RWPE2 (cell line): ENCODE data around the gene STX8.

Experiments used
- ATAC-seq: fragments of 200-7000 bp; cut with Tn5 transposase; 3 replicates; pipeline ENCODE4 v1.9.1; 2021; ENCODE audit warnings: low read depth
- DNase-seq: peaks from one replicate; pipeline ENCODE4 v3.0.0-alpha.2; 2020; ENCODE audit warnings: low spot score
- H3K27ac ChIP-seq: fragments of 450-650 bp; 2 replicates; pipeline ENCODE4 v1.5.1; 2017; ENCODE audit warnings: mild to moderate bottlenecking; ENCODE audit not compliant: poor library complexity, severe bottlenecking
- H3K27me3 ChIP-seq: fragments of 250-450 bp; sonication (Bioruptor Pico); 2 replicates; pipeline ENCODE4 v1.5.1; 2021; ENCODE audit warnings: mild to moderate bottlenecking, moderate library complexity; ENCODE audit not compliant: insufficient read depth, poor library complexity, severe bottlenecking
- H3K36me3 ChIP-seq: fragments of 250-450 bp; sonication (Bioruptor Pico); 2 replicates; pipeline ENCODE4 v1.5.1; 2020; ENCODE audit warnings: low read depth, mild to moderate bottlenecking, moderate library complexity
- H3K4me1 ChIP-seq: fragments of 250-450 bp; sonication (Bioruptor Pico); 2 replicates; pipeline ENCODE4 v1.5.1; 2021; ENCODE audit warnings: mild to moderate bottlenecking, moderate library complexity; ENCODE audit not compliant: insufficient read depth, poor library complexity, severe bottlenecking
- H3K4me3 ChIP-seq: fragments of 250-450 bp; sonication (Bioruptor Pico); 2 replicates; pipeline ENCODE4 v1.5.1; 2021; ENCODE audit warnings: mild to moderate bottlenecking, moderate library complexity; ENCODE audit not compliant: severe bottlenecking
- H3K9me3 ChIP-seq: fragments of 250-450 bp; sonication (Bioruptor Pico); 2 replicates; pipeline ENCODE4 v1.5.1; 2021; ENCODE audit warnings: mild to moderate bottlenecking, moderate library complexity; ENCODE audit not compliant: severe bottlenecking
- CTCF ChIP-seq: fragments of 450-650 bp; IDR thresholded peaks from one replicate; pipeline ENCODE4 v1.5.1; 2017; ENCODE audit warnings: mild to moderate bottlenecking, moderate library complexity; ENCODE audit not compliant: poor library complexity, severe bottlenecking

Gene STX8

GRCh38 chr17:9209781-9210370 is 365.7 kb downstream of the STX8 start:
- DNase-seq (peak; percentile 12), ATAC-seq (no peak)
- H3K4me3 ChIP-seq = no peak overlapping the region
- no peaks in the 10 kb centered on the region for H3K4me1 ChIP-seq
- H3K27ac ChIP-seq = no peak overlapping the region
- H3K36me3 ChIP-seq = no peaks in the 10 kb centered on the region
- TF ChIP-seq CTCF = no peak
- no peaks in the 10 kb centered on the region for H3K27me3 ChIP-seq
- no peaks in the 10 kb centered on the region for H3K9me3 ChIP-seq

GRCh38 chr17:9209347-9209746 is 366.3 kb downstream of the STX8 start:
- Histone ChIP-seq H3K4me1 (no peaks in the 10 kb centered on the region), H3K9me3 (no peaks in the 10 kb centered on the region), H3K27ac (no peak overlapping the region), H3K4me3 (no peak overlapping the region), H3K27me3 (no peaks in the 10 kb centered on the region), H3K36me3 (no peaks in the 10 kb centered on the region)
- DNase-seq = peak; percentile 16
- no peak for ATAC-seq
- no peak for TF ChIP-seq CTCF

GRCh38 chr17:9208381-9209105 is 367.1 kb downstream of the STX8 start:
- H3K36me3 ChIP-seq = no peaks in the 10 kb centered on the region
- no peaks in the 10 kb centered on the region for H3K27me3 ChIP-seq
- H3K27ac ChIP-seq = no peak overlapping the region
- H3K4me1 ChIP-seq = no peaks in the 10 kb centered on the region
- no peak for TF ChIP-seq CTCF
- ATAC-seq (no peak), DNase-seq (peak; percentile 30)
- H3K9me3 ChIP-seq = no peaks in the 10 kb centered on the region
- H3K4me3 ChIP-seq = no peak overlapping the region

- ATAC-seq (no peak), DNase-seq (no peak)
- no peaks in the 10 kb centered on the region for H3K9me3 ChIP-seq
These were observed 368.8 kb downstream of the STX8 start for GRCh38 chr17:9206741-9207332.

More at GRCh38 chr17:9206741-9207332, 368.8 kb downstream of the STX8 start:
- H3K27ac ChIP-seq = no peak overlapping the region
- H3K27me3 ChIP-seq = no peaks in the 10 kb centered on the region
- no peaks in the 10 kb centered on the region for H3K36me3 ChIP-seq
- H3K4me1 ChIP-seq = no peaks in the 10 kb centered on the region
- no peak overlapping the region for H3K4me3 ChIP-seq
- TF ChIP-seq CTCF = no peak
